Stimulated activated CD4-positive, alpha-beta T cell treated with anti-CD3 and anti-CD28 coated beads, Interleukin-4, amount 100 ng/mL, for 1 hour (primary cell): ENCODE data around the gene ENTPD1.
"Not testable (repeated sequence)": the region's sequence is repeated elsewhere in the genome, so short reads cannot be mapped to it uniquely, and the experiment has no call there.

Experiments
- DNase-seq: peaks from one replicate; pipeline ENCODE4 v3.0.0-alpha.2; 2020

ENTPD1 gene

DNA sequence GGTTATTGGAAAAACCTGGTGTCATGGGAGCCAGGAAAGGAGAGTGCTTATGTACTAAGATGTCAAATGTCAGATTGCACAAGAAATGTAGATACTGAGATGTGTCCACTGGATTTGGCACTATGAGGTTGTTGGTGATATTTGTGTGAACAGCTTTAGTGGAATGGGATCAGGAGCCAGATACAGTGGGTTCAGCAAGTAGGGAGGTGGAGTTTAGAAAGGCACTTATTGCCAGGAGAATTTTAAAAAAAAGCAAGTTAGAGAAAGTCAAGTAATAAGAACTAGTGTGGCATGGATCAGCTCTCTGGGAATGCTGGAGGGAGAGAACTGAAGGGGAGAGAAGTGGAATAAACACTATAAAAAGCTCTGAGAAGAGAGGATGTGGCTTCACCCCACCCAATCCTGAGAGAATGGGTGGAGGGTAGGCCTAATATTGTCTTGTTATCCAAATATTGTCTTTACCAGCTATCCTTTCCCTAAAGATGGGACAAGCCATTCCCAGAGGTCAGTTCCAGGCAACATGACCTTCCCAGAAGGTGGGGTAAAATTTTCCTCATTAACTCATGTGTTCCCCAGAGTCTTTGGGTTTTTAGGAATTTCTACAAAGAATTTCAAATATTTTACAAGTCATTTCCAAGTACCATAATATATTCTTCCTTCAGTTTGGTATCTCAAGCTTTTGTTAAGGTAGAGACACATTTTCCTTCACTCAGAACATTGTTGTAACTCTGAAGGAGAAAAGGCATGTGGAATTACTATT, 42.3 kb downstream of the ENTPD1 start:
- DNase-seq, result no peak

DNA sequence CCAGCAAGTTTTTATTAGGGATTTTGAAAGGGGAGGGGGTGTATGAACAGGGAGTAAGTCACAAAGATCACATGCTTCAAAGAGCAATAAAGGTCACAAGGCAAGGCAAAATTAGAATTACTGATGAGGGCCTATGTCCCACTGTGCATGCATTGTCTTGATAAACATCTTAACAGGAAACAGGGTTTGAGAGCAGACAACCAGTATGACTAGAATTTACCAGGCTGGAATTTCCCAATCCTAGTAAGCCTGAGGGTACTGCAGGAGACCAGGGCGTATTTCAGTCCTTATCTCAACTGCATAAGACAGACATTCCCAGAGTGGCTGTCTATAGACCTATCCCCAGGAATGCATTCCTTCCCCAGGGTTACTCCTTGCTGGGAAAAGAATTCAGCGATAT, 44.3 kb downstream of the ENTPD1 start:
- DNase-seq, result not testable (repeated sequence)

DNA sequence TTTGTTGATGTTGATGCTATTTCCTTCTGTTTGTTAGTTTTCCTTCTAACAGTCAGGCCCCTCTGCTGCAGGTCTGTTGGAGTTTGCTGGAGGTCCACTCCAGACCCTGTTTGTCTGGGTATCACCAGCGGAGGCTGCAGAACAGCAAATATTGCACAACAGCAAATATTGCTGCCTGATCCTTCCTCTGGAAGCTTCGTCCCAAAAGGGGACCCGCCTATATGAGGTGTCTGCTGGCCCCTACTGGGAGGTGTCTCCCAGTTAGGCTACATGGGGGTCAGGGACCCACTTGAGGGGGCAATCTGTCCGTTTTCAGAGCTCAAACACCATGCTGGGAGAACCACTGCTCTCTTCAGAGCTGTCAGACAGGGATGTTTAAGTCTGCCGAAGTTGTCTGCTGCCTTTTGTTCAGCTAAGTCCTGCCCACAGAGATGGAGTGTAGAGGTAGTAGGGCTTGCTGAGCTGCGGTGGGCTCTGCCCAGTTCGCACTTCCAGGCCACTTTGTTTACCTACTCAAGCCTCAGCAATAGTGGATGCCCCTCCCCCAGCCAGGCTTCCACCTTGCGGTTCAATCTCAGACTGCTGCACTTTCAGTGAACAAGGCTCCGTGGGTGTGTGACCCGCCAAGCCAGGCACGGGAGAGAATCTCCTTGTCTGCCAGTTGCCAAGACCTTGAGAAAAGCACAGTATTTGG, 50.9 kb downstream of the ENTPD1 start:
- DNase-seq, result not testable (repeated sequence)

DNA sequence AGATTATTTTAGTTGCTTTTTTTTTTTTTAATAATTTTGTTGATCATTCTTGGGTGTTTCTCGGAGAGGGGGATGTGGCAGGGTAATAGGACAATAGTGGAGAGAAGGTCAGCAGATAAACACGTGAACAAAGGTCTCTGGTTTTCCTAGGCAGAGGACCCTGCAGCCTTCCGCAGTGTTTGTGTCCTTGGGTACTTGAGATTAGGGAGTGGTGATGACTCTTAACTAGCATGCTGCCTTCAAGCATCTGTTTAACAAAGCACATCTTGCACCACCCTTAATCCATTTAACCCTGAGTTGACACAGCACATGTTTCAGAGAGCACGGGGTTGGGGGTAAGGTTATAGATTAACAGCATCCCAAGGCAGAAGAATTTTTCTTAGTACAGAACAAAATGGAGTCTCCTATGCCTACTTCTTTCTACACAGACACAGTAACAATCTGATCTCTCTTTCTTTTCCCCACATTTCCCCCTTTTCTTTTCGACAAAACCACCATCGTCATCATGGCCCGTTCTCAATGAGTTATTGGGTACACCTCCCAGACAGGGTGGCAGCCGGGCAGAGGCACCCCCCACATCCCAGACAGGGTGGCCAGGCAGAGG, 52.8 kb downstream of the ENTPD1 start:
- DNase-seq, result not testable (repeated sequence)

DNA sequence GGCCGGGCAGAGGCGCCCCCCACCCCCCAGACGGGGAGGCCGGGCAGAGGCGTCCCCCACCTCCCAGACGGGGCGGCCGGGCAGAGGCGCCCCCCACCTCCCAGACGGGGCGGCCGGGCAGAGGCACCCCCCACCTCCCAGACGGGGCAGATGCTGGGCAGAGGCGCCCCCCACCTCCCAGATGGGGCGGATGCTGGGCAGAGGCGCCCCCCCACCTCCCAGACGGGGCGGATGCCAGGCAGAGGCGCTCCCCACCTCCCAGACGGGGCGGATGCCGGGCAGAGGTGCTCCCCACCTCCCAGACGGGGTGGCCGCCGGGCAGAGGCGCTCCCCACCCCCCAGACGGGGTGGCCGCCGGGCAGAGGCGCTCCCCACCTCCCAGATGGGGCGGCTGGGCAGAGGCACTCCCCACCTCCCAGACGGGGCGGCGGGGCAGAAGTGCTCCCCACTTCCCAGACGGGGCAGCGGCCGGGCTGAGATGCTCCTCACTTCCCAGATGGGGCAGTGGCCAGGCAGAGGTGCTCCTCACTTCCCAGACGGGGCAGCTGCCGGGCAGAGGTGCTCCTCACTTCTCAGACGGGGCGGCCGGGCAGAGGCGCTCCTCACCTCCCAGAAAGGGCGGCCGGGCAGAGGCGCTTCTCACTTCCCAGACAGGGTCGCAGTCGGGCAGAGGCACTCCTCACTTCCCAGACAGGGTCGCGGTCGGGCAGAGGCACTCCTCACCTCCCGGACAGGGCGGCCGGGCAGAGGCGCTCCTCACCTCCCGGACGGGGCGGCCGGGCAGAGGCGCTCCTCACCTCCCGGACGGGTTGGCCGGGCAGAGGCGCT, 53.6 kb downstream of the ENTPD1 start:
- DNase-seq, result no peak

DNA sequence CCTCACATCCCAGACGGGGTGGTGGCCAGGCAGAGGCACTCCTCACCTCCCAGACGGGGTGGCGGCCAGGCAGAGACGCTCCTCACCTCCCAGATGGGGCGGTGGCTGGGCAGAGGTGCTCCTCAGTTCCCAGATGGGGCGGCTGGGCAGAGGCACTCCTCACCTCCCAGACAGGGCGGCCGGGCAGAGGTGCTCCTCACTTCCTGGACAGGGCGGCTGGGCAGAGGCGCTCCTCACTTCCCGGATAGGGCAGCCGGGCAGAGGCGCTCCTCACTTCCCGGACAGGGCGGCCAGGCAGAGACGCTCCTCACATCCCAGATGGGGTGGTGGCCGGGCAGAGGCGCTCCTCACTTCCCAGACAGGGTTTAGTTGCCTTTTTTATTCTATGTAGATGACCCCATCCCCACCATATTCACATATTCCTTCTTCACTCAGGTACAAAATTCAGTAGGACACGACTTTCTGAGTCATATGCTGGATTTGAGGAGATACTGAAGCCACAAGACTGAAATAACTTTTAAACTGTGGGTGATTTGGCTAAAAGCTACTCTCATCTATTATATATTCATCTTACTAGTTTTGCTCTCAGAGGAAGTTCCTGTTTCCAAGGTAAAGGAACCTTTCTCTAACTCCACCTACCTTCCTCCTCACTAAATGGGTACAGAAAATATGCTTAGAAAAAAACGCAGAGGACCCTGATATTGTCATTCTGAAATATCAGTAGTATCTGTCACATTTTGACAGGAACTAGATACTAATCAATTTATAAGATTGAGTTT, 54.4 kb downstream of the ENTPD1 start:
- DNase-seq, result no peak

DNA sequence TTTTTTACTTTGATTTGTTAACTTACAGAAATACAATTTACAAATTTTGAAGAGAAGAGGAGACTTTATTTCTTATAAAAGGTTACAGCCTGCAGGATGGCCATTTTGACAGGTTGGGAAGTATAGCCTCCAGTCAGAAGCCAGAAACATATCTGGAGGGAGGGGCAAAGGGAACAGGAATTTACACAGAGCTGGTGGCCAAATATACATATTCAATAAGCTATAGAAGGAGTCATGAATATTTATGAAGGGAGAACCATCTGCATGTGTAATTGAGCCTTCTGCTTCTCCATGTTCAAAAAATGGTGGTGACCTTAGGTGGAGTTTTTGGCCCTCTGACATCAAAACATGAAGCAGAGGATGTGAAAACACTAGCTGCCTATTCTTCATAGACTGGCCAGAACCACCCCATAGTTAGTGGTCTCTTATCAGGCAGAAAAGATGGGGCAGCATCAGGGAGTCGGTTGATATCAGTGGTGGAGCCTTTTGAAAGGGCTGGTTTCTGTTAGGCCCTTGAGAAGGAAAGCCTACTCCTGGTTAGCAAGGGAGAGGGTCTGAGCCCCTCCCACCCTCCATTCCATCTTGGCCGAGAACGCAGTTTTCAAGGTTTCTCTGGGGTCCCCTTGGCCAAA, 57.2 kb downstream of the ENTPD1 start:
- DNase-seq, result no peak

DNA sequence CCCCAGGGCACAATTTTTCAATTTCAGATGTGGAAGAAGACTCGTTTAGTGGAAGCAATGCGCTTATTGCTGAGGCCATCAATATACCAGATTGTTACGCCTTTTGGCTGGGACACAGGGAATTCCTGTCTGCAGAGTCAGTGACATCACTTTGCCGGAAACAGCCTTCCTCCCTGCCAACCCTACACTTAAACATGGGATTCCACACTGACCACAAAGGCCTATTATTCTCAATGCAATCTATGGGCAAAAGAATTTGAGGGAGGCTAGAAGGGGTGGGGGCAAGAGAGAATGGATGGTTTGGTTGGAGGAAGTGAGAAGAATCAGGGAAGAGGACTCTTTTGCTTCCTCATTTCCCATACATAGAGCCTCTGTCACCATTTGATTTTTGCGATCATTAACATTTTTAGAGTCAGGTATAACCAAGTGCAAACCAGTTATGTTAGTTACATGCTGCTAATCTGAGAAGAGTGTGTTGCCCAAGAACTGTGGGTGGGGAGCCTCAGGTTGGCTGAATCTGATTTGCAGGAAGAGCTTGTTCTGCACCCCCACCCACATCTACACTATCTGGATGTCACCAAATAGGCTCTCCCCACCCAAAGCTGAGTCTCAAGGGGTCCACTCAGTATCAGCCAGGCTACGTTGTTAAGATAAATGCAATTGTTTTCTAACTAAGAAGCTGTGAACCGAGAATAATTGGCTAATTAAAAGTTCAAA, 58.2 kb downstream of the ENTPD1 start:
- DNase-seq, result no peak

DNA sequence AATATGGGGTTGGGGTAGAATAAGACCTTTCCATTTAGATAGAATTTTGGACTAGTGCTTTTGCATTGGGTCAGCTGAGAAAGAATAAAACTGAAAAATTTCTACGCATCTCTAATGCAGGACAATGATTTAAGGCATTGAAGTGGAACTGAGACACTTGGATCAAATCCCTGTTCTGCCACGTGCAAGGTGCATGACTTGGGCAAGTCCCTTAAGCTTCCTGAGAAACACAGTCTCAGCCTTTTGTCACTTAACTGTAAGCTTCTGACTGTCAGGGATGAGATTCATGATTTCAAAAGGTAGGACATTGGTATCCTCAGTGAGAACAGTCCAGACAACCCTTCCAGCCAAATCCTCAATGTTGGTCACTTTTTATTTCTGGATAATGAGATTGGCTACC, 59.2 kb downstream of the ENTPD1 start:
- DNase-seq, result no peak

DNA sequence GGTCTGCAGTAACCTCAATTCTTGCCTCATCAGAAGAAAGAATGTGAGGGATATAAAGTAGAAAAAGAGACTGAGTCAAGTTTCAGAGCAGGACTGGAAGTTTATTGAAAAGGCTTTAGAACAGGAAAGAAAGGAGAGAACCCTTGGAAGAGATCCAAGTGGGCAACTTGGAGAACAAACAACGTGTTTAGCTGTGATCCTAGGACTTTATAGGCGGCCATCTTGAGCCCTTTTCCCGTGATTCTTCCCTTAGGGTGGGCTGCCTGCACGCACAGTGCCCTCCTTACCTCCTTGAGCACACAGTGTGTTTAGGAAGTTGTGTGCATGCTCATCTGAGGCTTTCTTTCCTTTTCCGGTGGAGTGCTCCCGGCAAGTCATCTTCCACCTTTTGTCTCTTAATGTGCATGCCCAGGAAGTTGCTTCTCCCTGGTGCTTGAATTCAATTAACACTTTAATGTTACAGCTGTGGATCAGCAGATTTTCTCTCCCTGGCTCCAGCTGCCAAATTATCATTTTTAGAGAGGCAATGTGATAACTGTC, 59.8 kb downstream of the ENTPD1 start:
- DNase-seq, result no peak

DNA sequence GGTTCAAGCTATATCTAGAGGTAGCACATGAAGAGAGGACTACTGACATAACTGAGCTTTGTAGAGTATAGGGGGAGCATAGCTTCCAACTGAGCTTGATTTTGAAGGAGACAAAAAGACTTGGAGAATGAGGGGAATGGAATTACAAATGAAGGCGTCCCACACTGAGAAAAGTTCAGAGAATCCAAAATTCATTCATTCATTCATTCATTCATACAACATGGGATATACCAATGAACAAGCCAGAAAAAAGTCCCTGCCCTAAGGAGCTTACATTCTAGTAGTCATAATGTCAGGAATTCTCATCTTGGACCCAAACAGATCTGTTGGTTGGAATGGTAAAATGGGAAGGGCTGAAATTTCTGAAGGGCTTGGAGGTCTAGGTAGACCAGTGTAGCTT, 62.0 kb downstream of the ENTPD1 start:
- DNase-seq, result no peak

DNA sequence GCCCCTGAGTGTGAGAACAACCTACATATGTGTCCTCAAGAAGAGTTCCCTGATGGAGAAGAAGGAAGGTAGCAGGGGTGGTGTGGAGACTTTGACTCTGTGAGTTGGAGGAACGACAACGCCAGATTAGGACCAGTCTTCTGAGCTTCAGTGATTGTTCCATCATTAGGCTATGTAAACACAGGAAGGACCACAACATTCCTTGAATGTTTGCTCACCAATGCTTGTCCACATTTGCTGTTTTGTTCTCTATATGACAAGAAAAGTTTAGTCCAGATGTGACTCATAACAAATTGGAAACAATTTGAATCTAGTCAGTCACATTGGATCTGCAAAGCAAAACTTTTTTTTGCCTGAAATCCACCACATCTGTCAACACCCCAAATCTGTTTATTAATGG, 62.7 kb downstream of the ENTPD1 start:
- DNase-seq, result no peak

DNA sequence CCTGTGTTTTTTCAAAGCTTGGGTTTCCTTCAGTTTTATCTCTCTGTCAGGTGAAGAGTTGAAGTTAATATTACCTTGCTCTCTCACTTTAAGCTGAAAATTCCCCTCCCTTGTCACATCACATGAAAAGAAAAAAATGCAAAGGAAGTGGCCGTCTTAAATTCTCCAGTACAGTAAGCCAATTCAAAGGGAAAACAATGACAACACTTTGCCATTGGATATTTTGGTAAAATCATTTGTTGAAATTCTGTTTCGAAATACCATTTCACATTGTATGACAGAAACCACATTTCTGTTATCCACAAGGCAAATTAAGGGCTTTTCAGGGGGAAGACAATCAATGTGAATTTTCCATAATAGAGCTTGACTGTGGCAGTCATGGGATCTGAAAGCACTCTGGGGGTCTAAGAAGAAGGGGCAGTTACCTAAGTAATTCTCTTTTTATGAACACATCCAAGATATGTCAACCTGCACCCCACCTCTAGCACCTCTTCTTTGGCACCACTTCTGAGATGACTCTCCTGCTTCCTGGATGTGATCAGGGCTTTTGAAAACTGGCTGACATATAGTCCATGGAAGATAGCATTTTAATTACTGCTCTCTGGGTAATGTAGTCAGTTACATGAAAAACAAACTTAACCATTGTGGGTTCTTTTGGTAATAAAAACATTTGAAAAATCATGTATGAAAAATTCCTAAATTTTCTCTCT, 63.8 kb downstream of the ENTPD1 start:
- DNase-seq, result no peak

DNA sequence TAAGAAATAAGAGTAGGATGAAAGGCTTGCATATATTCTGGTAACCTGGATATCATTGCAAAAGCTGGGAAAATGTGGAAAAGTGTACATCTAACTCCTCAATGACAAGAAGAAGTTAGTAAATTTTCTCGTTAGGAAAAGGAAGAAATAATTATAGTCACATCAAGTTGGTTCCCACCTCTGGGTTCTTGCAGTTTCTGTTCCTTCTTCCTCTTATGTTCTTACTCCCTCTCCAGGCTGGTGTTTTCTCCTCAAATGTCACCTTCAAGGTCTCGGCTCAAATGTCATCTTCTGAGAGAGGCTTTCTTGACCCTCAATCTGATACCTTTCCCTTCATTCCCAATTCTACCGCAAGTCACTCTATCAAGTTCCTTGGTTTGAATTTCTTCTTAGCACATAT, 64.4 kb downstream of the ENTPD1 start:
- no peak for DNase-seq

DNA sequence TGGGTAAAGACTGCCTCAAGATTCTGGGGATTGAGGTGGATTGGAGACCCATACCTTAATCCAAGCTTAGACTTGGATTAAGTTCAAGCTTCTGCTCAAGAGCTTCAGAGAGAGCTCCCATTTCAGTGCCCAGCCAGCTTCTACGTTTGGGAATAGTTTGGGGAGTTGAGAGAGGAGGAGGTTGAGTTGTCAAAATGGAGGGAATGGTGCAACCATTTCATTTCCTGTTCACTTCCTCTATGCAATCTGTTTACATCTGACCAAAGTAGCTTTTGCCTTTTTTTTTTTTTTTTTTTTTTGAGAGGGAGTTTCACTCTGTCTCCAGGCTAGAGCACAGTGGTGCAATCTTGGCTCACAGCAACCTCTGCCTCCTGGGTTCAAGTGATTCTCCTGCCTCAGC, 65.8 kb downstream of the ENTPD1 start:
- no peak for DNase-seq

DNA sequence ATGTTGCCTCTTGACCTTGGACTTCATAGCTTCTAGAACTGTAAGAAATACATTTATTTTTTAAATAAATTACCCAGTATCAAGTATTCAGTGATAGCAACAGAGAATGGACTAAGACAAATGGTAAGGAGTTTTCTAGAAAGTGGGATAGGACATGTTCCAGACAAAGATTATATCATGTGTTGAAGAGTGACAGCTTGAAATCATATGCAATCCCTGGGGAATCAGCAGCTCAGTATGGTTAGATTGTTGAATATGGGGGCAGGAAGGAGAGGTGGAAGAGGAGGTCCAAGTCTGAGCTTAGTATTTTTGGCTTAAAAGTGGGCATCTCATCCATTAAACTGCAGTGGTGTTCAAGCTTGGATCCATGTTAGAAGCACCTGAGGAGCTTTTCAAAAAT, 74.1 kb downstream of the ENTPD1 start:
- no peak for DNase-seq

DNA sequence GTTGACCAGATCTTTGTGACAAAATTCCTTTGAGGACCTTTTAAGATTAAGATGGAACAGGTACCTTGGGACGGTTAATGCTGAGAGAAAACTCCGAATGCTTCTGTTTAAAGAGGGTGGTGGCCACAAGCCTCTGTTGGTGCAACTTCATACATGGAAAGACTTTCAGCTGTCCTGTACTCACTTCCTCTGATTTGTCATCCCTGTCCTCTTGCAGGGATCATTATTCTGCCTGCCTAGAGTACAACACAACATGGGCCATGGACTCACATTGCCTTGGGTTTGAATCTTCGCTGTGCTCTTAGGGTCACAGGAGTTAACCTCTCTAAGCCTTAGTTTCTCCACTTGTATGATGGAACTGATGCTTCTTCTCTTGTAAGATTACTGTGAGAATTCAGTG, 75.1 kb downstream of the ENTPD1 start:
- no peak for DNase-seq

DNA sequence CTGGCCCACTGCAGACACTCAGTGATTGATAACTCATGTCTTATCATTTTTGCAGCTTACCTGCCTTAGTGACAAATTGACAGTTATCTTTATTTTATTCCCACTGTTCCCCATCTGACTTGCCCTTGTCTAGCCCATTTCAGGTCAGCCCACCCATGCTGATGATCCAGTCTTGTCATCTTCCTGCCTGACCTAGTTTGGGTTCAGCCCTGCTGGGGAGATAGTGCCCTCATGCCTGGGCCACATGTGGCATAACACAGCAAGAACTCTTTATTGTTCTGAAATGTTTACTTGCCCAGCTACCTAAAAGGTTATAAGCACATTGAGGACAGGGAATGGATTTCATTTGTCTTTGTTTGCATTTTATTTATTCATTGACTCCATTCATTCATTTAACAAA, 75.6 kb downstream of the ENTPD1 start:
- DNase-seq, result no peak

DNA sequence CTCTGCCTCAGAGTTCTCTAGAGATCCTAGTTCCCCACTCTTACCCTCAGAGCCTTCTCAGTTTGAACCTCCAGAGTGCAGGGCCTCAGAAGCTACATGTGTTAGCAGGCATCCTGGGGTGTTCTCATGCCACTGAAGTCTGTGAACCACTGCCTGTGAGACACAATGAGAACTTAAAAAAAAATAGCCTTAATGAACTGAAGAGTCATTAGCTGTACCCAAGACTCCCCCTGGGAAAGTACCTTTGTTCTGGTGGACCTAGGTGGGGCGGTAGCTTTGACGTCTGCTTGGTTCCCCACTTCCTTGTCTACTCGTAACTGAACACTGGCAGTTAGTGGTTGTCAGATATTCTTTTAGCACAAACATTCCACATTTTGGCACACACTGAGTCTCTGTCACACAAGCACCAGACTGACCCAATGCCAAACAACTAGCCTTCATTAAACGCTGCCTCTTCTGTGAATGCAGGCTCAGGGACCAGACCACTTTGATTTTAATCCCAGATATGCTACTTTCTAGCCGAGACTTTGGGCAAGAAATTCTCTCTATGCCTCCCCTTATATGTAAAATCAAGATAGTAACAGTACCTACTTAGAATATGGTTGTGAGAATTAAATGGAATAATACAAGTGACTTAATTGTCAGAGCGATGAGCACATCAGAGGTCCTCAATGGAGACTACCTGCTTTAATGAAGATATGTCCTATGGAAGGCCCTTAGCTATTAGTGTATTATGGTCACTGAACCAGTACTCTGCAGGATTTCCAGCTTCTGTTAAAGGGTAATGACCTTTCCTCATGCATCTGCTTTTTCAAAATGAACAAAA, 76.5 kb downstream of the ENTPD1 start:
- DNase-seq, result no peak
